GM23248 (cell line): ENCODE data around the gene SMARCB1.

Experiments used
- EZH2 ChIP-seq: fragments of 200-600 bp; sonication (generic); IDR thresholded peaks from 2 replicates; pipeline ENCODE4 v1.6.1; 2018; ENCODE audit warnings: antibody characterized with exemption, mild to moderate bottlenecking; ENCODE audit not compliant: insufficient read depth, poor library complexity, severe bottlenecking
- EZH2phosphoT487 ChIP-seq: fragments of 200-600 bp; sonication (generic); IDR thresholded peaks from 2 replicates; pipeline ENCODE4 v1.6.1; 2018; ENCODE audit warnings: antibody characterized with exemption, moderate library complexity, mild to moderate bottlenecking, low read depth; ENCODE audit not compliant: insufficient read depth

- TF ChIP-seq EZH2 (no peak), EZH2phosphoT487 (no peak)
Observed at GRCh38 chr22:23782703-23783102, 4.1 kb upstream of the SMARCB1 start.
